ENCODE data around the gene NCAM1. TPM values are rescaled to one million over a fixed set of nuclear protein-coding genes. Genes with fewer than 3 reads are reported as not detected.

NCAM1 gene
- total RNA-seq, 1 donor from 2014 or later = 3.5 TPM

- H3K27me3 ChIP-seq (ENCODE audit: low read depth) = no peaks in the 10 kb centered on the region
- H3K4me1 ChIP-seq = no peaks in the 10 kb centered on the region
- H3K4me3 ChIP-seq = no peak overlapping the region
- DNase-seq (no peak), ATAC-seq (no peak)
- H3K9me3 ChIP-seq = no peaks in the 10 kb centered on the region
- intact Hi-C loops (cut with DNase I) = no loop called here
- TF ChIP-seq CTCF (IDR thresholded peaks at IDR 0.05) = no peak
- H3K27ac ChIP-seq = no peak overlapping the region
- H3K36me3 ChIP-seq = no peaks in the 10 kb centered on the region
These were observed 14.4 kb upstream of the NCAM1 start for GRCh38 chr11:112946866-112947265.

- ATAC-seq (no peak), DNase-seq (no peak)
- H3K36me3 ChIP-seq = no peaks in the 10 kb centered on the region
- no peaks in the 10 kb centered on the region for H3K9me3 ChIP-seq
- no peak for TF ChIP-seq CTCF (IDR thresholded peaks at IDR 0.05)
- no peak overlapping the region for H3K4me3 ChIP-seq
- no peak overlapping the region for H3K27ac ChIP-seq
- intact Hi-C loops (cut with DNase I) = no loop called here
- H3K4me1 ChIP-seq = no peaks in the 10 kb centered on the region
- H3K27me3 ChIP-seq (ENCODE audit: low read depth) = peaks cover 5% of the 10 kb centered on the region
These were observed 11.2 kb upstream of the NCAM1 start for GRCh38 chr11:112949781-112950575.

GRCh38 chr11:112958670-112959069, 2.5 kb upstream of the NCAM1 start:
- TF ChIP-seq CTCF (IDR thresholded peaks at IDR 0.05) = no peak
- no peak for ATAC-seq
- Histone ChIP-seq H3K27ac (no peak overlapping the region), H3K4me1 (peaks cover 25% of the 10 kb centered on the region), H3K36me3 (no peaks in the 10 kb centered on the region), H3K9me3 (no peaks in the 10 kb centered on the region), H3K27me3 (ENCODE audit: low read depth) (peaks cover 57% of the 10 kb centered on the region), H3K4me3 (no peak overlapping the region)
- intact Hi-C loops (cut with DNase I) = no loop called here
- no peak for DNase-seq

- H3K9me3 ChIP-seq = no peaks in the 10 kb centered on the region
- no peak for TF ChIP-seq CTCF (IDR thresholded peaks at IDR 0.05)
- intact Hi-C loops (cut with DNase I) = no loop called here
- H3K27ac ChIP-seq = no peak overlapping the region
- ATAC-seq (peak; percentile 51 to 57), DNase-seq (peak; percentile 45)
- H3K4me1 ChIP-seq = peaks cover 25% of the 10 kb centered on the region
- peaks cover 75% of the 10 kb centered on the region for H3K27me3 ChIP-seq (ENCODE audit: low read depth)
- H3K36me3 ChIP-seq = no peaks in the 10 kb centered on the region
- H3K4me3 ChIP-seq = peak overlapping the region; percentile 54
These were observed 745 bp downstream of the NCAM1 start for GRCh38 chr11:112961751-112962578.

GRCh38 chr11:112962579-112963367, 1.6 kb downstream of the NCAM1 start:
- H3K27me3 ChIP-seq (ENCODE audit: low read depth) = peaks cover 75% of the 10 kb centered on the region
- no peak for TF ChIP-seq CTCF (IDR thresholded peaks at IDR 0.05)
- no peaks in the 10 kb centered on the region for H3K9me3 ChIP-seq
- intact Hi-C loops (cut with DNase I) = no loop called here
- no peak overlapping the region for H3K27ac ChIP-seq
- no peaks in the 10 kb centered on the region for H3K36me3 ChIP-seq
- peak overlapping the region; percentile 54 for H3K4me3 ChIP-seq
- DNase-seq = peak; percentile 49
- peaks cover 25% of the 10 kb centered on the region for H3K4me1 ChIP-seq
- peak; percentile 48 to 55 for ATAC-seq
